K562 (cell line): Measurements from ENCODE around the gene CCDC159. TPM values are rescaled to one million over a fixed set of nuclear protein-coding genes. Genes with fewer than 3 reads are reported as not detected.

Experiments used
- CBX2 ChIP-seq: fragments of 200-600 bp; sonication (generic); IDR thresholded peaks from one replicate; pipeline ENCODE4 v1.6.1; 2012; ENCODE audit warnings: mild to moderate bottlenecking, low read length, inconsistent platforms; ENCODE audit not compliant: insufficient read depth, poor library complexity, severe bottlenecking
- CGGBP1 ChIP-seq: fragments of 250-450 bp; sonication (Bioruptor Pico); IDR thresholded peaks from 2 replicates; pipeline ENCODE4 v1.9.0; 2021; ENCODE audit warnings: mild to moderate bottlenecking
- CSDE1 ChIP-seq, 2 experiments: fragments of 450-650 bp; IDR thresholded peaks; 2 replicates each; pipeline ENCODE4 v1.6.1; 2016; ENCODE audit warnings: mild to moderate bottlenecking in 1 of 2
- ELF2 ChIP-seq: fragments of 250-450 bp; sonication (Bioruptor Pico); IDR thresholded peaks from 2 replicates; pipeline ENCODE4 v1.5.0; 2021; ENCODE audit warnings: mild to moderate bottlenecking
- ERF ChIP-seq: fragments of 450-650 bp; formaldehyde crosslinking; IDR thresholded peaks from 2 replicates; pipeline ENCODE4 v1.4.0; 2020; ENCODE audit warnings: mild to moderate bottlenecking, mixed read lengths
- FOXM1 ChIP-seq, 2 experiments: fragments of 450-650 bp in 1 of 2; sonication (generic) in 1 of 2; formaldehyde crosslinking in 1 of 2; IDR thresholded peaks; 2 replicates each; pipeline versions ENCODE4 v1.6.1 to v1.9.0; 2017 to 2022; ENCODE audit warnings: low read depth in 2 of 2, mild to moderate bottlenecking in 2 of 2, missing genetic modification reagents in 1 of 2, moderate library complexity in 1 of 2
- GATA2 ChIP-seq: sonication (generic); formaldehyde crosslinking; IDR thresholded peaks from 2 replicates; pipeline ENCODE4 v1.4.0; 2020; ENCODE audit warnings: mild to moderate bottlenecking, missing genetic modification reagents
- HMGN3 ChIP-seq: IDR thresholded peaks from 2 replicates; pipeline ENCODE4 v1.6.1; 2011; ENCODE audit warnings: borderline replicate concordance, low read depth, mild to moderate bottlenecking, mixed read lengths, low read length; ENCODE audit not compliant: insufficient read length; ENCODE audit errors: extremely low read depth
- HMGXB4 ChIP-seq: sonication (generic); formaldehyde crosslinking; IDR thresholded peaks from 2 replicates; pipeline ENCODE4 v1.8.1; 2023; ENCODE audit warnings: mild to moderate bottlenecking, missing genetic modification reagents
- NBN ChIP-seq: fragments of 450-650 bp; IDR thresholded peaks from 2 replicates; pipeline ENCODE4 v1.6.1; 2016; ENCODE audit warnings: low read depth, mild to moderate bottlenecking
- NR1H2 ChIP-seq: sonication (generic); formaldehyde crosslinking; IDR thresholded peaks from 2 replicates; pipeline ENCODE4 v1.4.0; 2020; ENCODE audit warnings: mild to moderate bottlenecking, missing genetic modification reagents
- PCBP2 ChIP-seq: fragments of 200-400 bp; formaldehyde crosslinking; IDR thresholded peaks from 2 replicates; pipeline ENCODE4 v1.6.1; 2018; ENCODE audit warnings: low read length, low read depth, mild to moderate bottlenecking, moderate library complexity; ENCODE audit not compliant: poor library complexity, severe bottlenecking
- SNAPC5 ChIP-seq: fragments of 250-450 bp; sonication (Bioruptor Pico); IDR thresholded peaks from 2 replicates; pipeline ENCODE4 v1.8.0; 2021; ENCODE audit warnings: moderate library complexity, mild to moderate bottlenecking, inconsistent platforms
- USF2 ChIP-seq: sonication (generic); formaldehyde crosslinking; IDR thresholded peaks from 2 replicates; pipeline ENCODE4 v1.5.0; 2020; ENCODE audit warnings: missing genetic modification reagents
- ZBED1 ChIP-seq: IDR thresholded peaks from 2 replicates; pipeline ENCODE4 v1.6.1; 2014
- ZBTB1 ChIP-seq: sonication (generic); formaldehyde crosslinking; IDR thresholded peaks from 2 replicates; pipeline ENCODE4 v1.8.1; 2023; ENCODE audit warnings: missing genetic modification reagents, low read depth, mild to moderate bottlenecking, borderline replicate concordance
- ZNF175 ChIP-seq: fragments of 200-800 bp; sonication (Bioruptor generic); IDR thresholded peaks from 2 replicates; pipeline ENCODE4 v1.6.1; 2016; ENCODE audit warnings: low read depth, mild to moderate bottlenecking, missing genetic modification characterization, missing compliant biosample characterization
- ZNF511 ChIP-seq: sonication (generic); formaldehyde crosslinking; IDR thresholded peaks from 2 replicates; pipeline ENCODE4 v1.8.0; 2022; ENCODE audit warnings: mild to moderate bottlenecking, missing genetic modification reagents
- ZNF639 ChIP-seq, 2 experiments: fragments of 200-800 bp in 1 of 2; sonication (Bioruptor generic) in 1 of 2; sonication (generic) in 1 of 2; formaldehyde crosslinking in 1 of 2; IDR thresholded peaks in 1 of 2; conservative IDR thresholded peaks in 1 of 2; 2 replicates each; pipeline versions ENCODE4 v1.5.0 to v1.6.1; 2016 to 2020; ENCODE audit warnings: missing compliant biosample characterization in 1 of 2, missing genetic modification characterization in 1 of 2, missing genetic modification reagents in 1 of 2
- ZSCAN29 ChIP-seq: fragments of 450-650 bp; IDR thresholded peaks from 2 replicates; pipeline ENCODE4 v1.6.1; 2017
- polyA plus RNA-seq, 8 experiments: library from polyadenylated mRNA; depleted of rRNA in 4 of 8; stranded (reverse) in 5 of 8; unstranded in 3 of 8; fragments of >200 nt; fragmentation: Nextera tagmentation in 2 of 8; fragmentation: Illumina TruSeq in 1 of 8; extraction: Ambion mirVana in 2 of 8; extraction: Trizol in 1 of 8; gene quantifications; 2 replicates each; pipeline versions ENCODE4 v1.2.1 to v1.2.3, GENCODE V29; 2011 to 2014; ENCODE audit warnings: inconsistent platforms in 1 of 8, missing spikeins in 1 of 8
- total RNA-seq, 7 experiments: library from RNA; depleted of rRNA in 6 of 7; stranded (reverse); fragments of >200 nt in 6 of 7; fragmentation: Illumina TruSeq in 2 of 7; extraction: Trizol in 2 of 7; gene quantifications; 2 replicates each; pipeline versions ENCODE4 v1.2.1 to v1.2.3, GENCODE V29; 2011 to 2021; ENCODE audit warnings: low replicate concordance in 1 of 7

Gene CCDC159
- total and polyA plus RNA-seq, 9 of the 15 experiments (the other 6 are each of a cell fraction or from before 2014, with no cell fraction given), result 0.68 to 10.1 (median 4.7) TPM

GRCh38 chr19:11382898-11383705 lies 36.8 kb downstream of the CCDC159 start (continued):
- TF ChIP-seq ZNF639 (CRISPR knock-in tag; conservative IDR thresholded peaks at IDR 0.05 in 1 of 2, IDR thresholded peaks at IDR 0.05 in 1 of 2) (peak in 1 of 2 experiments; percentile 71; a peak in 2 of 4 replicates), ERF (CRISPR knock-in tag) (no peak), NBN (peak; percentile 45; the same call in 1 of the 2 replicates), USF2 (CRISPR knock-in tag) (no peak), PCBP2 (no peak), SNAPC5 (CRISPR knock-in tag) (no peak), FOXM1 (IDR thresholded peaks at IDR 0.05; ENCODE audit: low read depth) (no peak), FOXM1 (CRISPR knock-in tag; IDR thresholded peaks at IDR 0.05; ENCODE audit: low read depth) (no peak), HMGN3 (peak; percentile 53), CBX2 (no peak), ZBTB1 (CRISPR knock-in tag) (no peak), GATA2 (peak; percentile 16; the same call in 1 of the 2 replicates), ZBED1 (no peak), ELF2 (CRISPR knock-in tag) (no peak), ZNF175 (CRISPR knock-in tag) (no peak), ZSCAN29 (no peak), NR1H2 (CRISPR knock-in tag) (no peak), CGGBP1 (CRISPR knock-in tag) (no peak), ZNF511 (CRISPR knock-in tag) (peak; percentile 86; the same call in 1 of the 2 replicates), CSDE1 (IDR thresholded peaks at IDR 0.05) (no peak), HMGXB4 (no peak)
